Endodermal cell (in vitro differentiated cells): ENCODE data around the gene TRPV6. TPM values are rescaled to one million over a fixed set of nuclear protein-coding genes. Genes with fewer than 3 reads are reported as not detected.

Experiments
- DNase-seq: peaks from one replicate; pipeline ENCODE4 v3.0.0-alpha.2; 2017
- H3K27ac ChIP-seq: 2 replicates; pipeline ENCODE4 v1.5.1; 2013; ENCODE audit warnings: mild to moderate bottlenecking, low read depth, low read length, moderate library complexity
- H3K27me3 ChIP-seq: 2 replicates; pipeline ENCODE4 v1.6.1; 2013; ENCODE audit warnings: mild to moderate bottlenecking, low read length, moderate library complexity; ENCODE audit not compliant: insufficient read depth, control insufficient read depth, poor library complexity, severe bottlenecking
- H3K36me3 ChIP-seq: 2 replicates; pipeline ENCODE4 v1.7.0; 2013; ENCODE audit warnings: mild to moderate bottlenecking, low read length, moderate library complexity; ENCODE audit not compliant: control insufficient read depth, insufficient read depth
- H3K4me1 ChIP-seq: one replicate; pipeline ENCODE4 v1.7.0; 2013; ENCODE audit warnings: low read length; ENCODE audit not compliant: control insufficient read depth, insufficient read depth
- H3K4me3 ChIP-seq: 2 replicates; pipeline ENCODE4 v1.5.1; 2013; ENCODE audit warnings: mild to moderate bottlenecking, low read length, moderate library complexity
- H3K9ac ChIP-seq: 2 replicates; pipeline ENCODE4 v1.6.1; 2013; ENCODE audit warnings: mild to moderate bottlenecking, low read length, moderate library complexity; ENCODE audit not compliant: poor library complexity, severe bottlenecking; ENCODE audit errors: extremely low read depth
- H3K9me3 ChIP-seq: 2 replicates; pipeline ENCODE4 v1.6.1; 2013; ENCODE audit warnings: mild to moderate bottlenecking, low read length, moderate library complexity; ENCODE audit not compliant: control insufficient read depth
- H3K27ac Mint-ChIP-seq: 2 replicates; pipeline ENCODE4 v1.8.0; 2020; ENCODE audit warnings: mixed read lengths
- H3K27me3 Mint-ChIP-seq: 2 replicates; pipeline ENCODE4 v1.8.0; 2021; ENCODE audit warnings: mild to moderate bottlenecking, mixed read lengths; ENCODE audit not compliant: insufficient read depth
- H3K36me3 Mint-ChIP-seq: 2 replicates; pipeline ENCODE4 v1.8.0; 2020; ENCODE audit warnings: low read depth, mixed read lengths
- H3K4me1 Mint-ChIP-seq: 2 replicates; pipeline ENCODE4 v1.8.0; 2020; ENCODE audit warnings: mixed read lengths
- H3K4me3 Mint-ChIP-seq: 2 replicates; pipeline ENCODE4 v1.8.0; 2020; ENCODE audit warnings: mild to moderate bottlenecking, moderate library complexity, mixed read lengths
- H3K9me3 Mint-ChIP-seq: 2 replicates; pipeline ENCODE4 v1.8.0; 2020; ENCODE audit warnings: mild to moderate bottlenecking, mixed read lengths
- CTCF ChIP-seq: fragments of 200-600 bp; sonication (generic); conservative IDR thresholded peaks from 2 replicates; pipeline ENCODE4 v1.5.0; 2021; ENCODE audit warnings: antibody characterized with exemption, mild to moderate bottlenecking
- WGBS, 2 experiments: methylation state at CpG; one replicate each; pipeline versions ENCODE4 v1.1.5 to v1.1.7; 2013; ENCODE audit warnings: missing lambda C conversion rate in 2 of 2, mixed read lengths in 1 of 2; ENCODE audit not compliant: insufficient coverage in 1 of 2, insufficient read length in 1 of 2; 5-methylcytosine and 5-hydroxymethylcytosine counted together
- total RNA-seq, 2 donors: library from RNA; stranded (reverse); fragmentation: NEBNext Ultra II Directional in 1 of 2; extraction: Animal tissue kit (Norgen Biotek cat#: 25700) in 1 of 2; gene quantifications; 2 replicates in 1 of 2; 3 replicates in 1 of 2; pipeline ENCODE4 v1.2.1, GENCODE V29; 2021

TRPV6 gene
- total RNA-seq, 2 donors from 2014 or later = 2.7 to 4.1 TPM

GRCh38 chr7:142917447-142917846, 31.9 kb upstream of the TRPV6 start:
- Mint-ChIP-seq H3K27ac (no peak overlapping the region), H3K27me3 (peaks cover 17% of the 10 kb centered on the region), H3K36me3 (no peaks in the 10 kb centered on the region), H3K4me1 (no peaks in the 10 kb centered on the region), H3K9me3 (no peaks in the 10 kb centered on the region), H3K4me3 (no peak overlapping the region)
- WGBS, 2 experiments = 83 to 92% methylated on average over 1 to 3 of the region's 3 CpGs
- H3K36me3 ChIP-seq = no peaks in the 10 kb centered on the region
- no peaks in the 10 kb centered on the region for H3K9me3 ChIP-seq
- H3K4me3 ChIP-seq = no peak overlapping the region
- H3K9ac ChIP-seq = no peak overlapping the region
- no peak for TF ChIP-seq CTCF
- H3K4me1 ChIP-seq = no peaks in the 10 kb centered on the region
- peaks cover 5% of the 10 kb centered on the region for H3K27me3 ChIP-seq
- peak; percentile 11 for DNase-seq
- H3K27ac ChIP-seq = no peak overlapping the region

- no peaks in the 10 kb centered on the region for H3K36me3 Mint-ChIP-seq
- Histone ChIP-seq H3K4me1 (no peaks in the 10 kb centered on the region), H3K4me3 (no peak overlapping the region), H3K9ac (no peak overlapping the region), H3K36me3 (no peaks in the 10 kb centered on the region), H3K9me3 (no peaks in the 10 kb centered on the region), H3K27ac (no peak overlapping the region), H3K27me3 (peaks cover 5% of the 10 kb centered on the region)
- TF ChIP-seq CTCF = no peak
- H3K27me3 Mint-ChIP-seq = peaks cover 20% of the 10 kb centered on the region
- H3K27ac Mint-ChIP-seq = no peak overlapping the region
- H3K9me3 Mint-ChIP-seq = no peaks in the 10 kb centered on the region
- H3K4me1 Mint-ChIP-seq = no peaks in the 10 kb centered on the region
- 61 to 63% methylated on average over 2 of the region's 2 CpGs for WGBS, 2 experiments
- DNase-seq = peak; percentile 23
- H3K4me3 Mint-ChIP-seq = no peak overlapping the region
These were observed 31.0 kb upstream of the TRPV6 start for GRCh38 chr7:142916508-142916907.

- no peak overlapping the region for H3K27ac ChIP-seq
- WGBS, 2 experiments = 89% methylated on average over 3 to 8 of the region's 8 CpGs
- peak; percentile 15 for TF ChIP-seq CTCF
- no peak overlapping the region for H3K9ac ChIP-seq
- no peaks in the 10 kb centered on the region for H3K9me3 Mint-ChIP-seq
- H3K27me3 Mint-ChIP-seq = peaks cover 21% of the 10 kb centered on the region
- no peaks in the 10 kb centered on the region for H3K36me3 ChIP-seq
- H3K4me3 Mint-ChIP-seq = no peak overlapping the region
- H3K36me3 Mint-ChIP-seq = no peaks in the 10 kb centered on the region
- H3K27me3 ChIP-seq = peaks cover 5% of the 10 kb centered on the region
- H3K27ac Mint-ChIP-seq = no peak overlapping the region
- DNase-seq = peak; percentile 44
- H3K4me1 ChIP-seq = no peaks in the 10 kb centered on the region
- no peaks in the 10 kb centered on the region for H3K9me3 ChIP-seq
- H3K4me1 Mint-ChIP-seq = no peaks in the 10 kb centered on the region
- H3K4me3 ChIP-seq = no peak overlapping the region
These were observed 29.8 kb upstream of the TRPV6 start for GRCh38 chr7:142915315-142915714.
